GM12878 (cell line): Measurements from ENCODE around the gene NFATC1. TPM values are rescaled to one million over a fixed set of nuclear protein-coding genes. Genes with fewer than 3 reads are reported as not detected.

Source experiments
- ATAC-seq: fragments of 200-7000 bp; cut with Tn5 transposase; 3 replicates; pipeline ENCODE4 v1.9.1; 2020; ENCODE audit warnings: mild to moderate bottlenecking, moderate library complexity
- BruUV-seq: library from RNA; stranded (reverse); fragments of 400-500 nt; replicated peaks from 2 replicates; lab custom pipeline; 2021; lab: Mats Ljungman, UMichigan
- CTCF ChIA-PET: fragments of 300-600 bp; sonication (Branson Sonifier 250); formaldehyde crosslinking; extraction: SDS; loops from one replicate; lab custom pipeline; 2021; ENCODE audit warnings: inconsistent platforms; lab: Yijun Ruan, JAX
- POLR2A ChIA-PET: fragments of 350-600 bp; formaldehyde crosslinking; extraction: SDS; loops from one replicate; lab custom pipeline; 2021; ENCODE audit warnings: inconsistent platforms; lab: Charles Lee
- RAD21 ChIA-PET: fragments of 300-600 bp; sonication (Branson Sonifier 250); formaldehyde crosslinking; loops from one replicate; lab custom pipeline; 2023; ENCODE audit warnings: antibody characterized with exemption; ENCODE audit not compliant: unreplicated experiment; lab: Charles Lee
- SMC1A ChIA-PET: fragments of 300-600 bp; sonication (Branson Sonifier 250); formaldehyde crosslinking; loops from one replicate; lab custom pipeline; 2023; ENCODE audit not compliant: unreplicated experiment, uncharacterized antibody; lab: Charles Lee
- DNase-seq: peaks from one replicate; pipeline ENCODE4 v3.0.0-alpha.2; 2011; ENCODE audit warnings: low read depth, low spot score
- FAIRE-seq: peaks from 3 replicates; lab custom pipeline; 2011; peaks lifted over from hg19 to GRCh38; lab: Jason Lieb, UNC
- H2AFZ ChIP-seq: 2 replicates; pipeline ENCODE4 v1.6.0; 2011; ENCODE audit warnings: low read depth, low read length, control low read depth; ENCODE audit not compliant: control insufficient read depth
- H3K27ac ChIP-seq: 2 replicates; pipeline ENCODE4 v1.5.1; 2011; ENCODE audit warnings: control low read depth; ENCODE audit not compliant: control insufficient read depth, insufficient read depth
- H3K27me3 ChIP-seq, 2 experiments: replicated peaks in 1 of 2; 2 replicates each; pipeline versions ENCODE4 v1.6.0 to v1.6.1; 2011; ENCODE audit warnings: low read length in 1 of 2; ENCODE audit not compliant: control insufficient read depth in 2 of 2, insufficient read depth in 2 of 2
- H3K36me3 ChIP-seq, 2 experiments: 2 replicates each; pipeline ENCODE4 v1.5.1; 2011; ENCODE audit warnings: low read length in 1 of 2; ENCODE audit not compliant: control insufficient read depth in 2 of 2, insufficient read depth in 2 of 2
- H3K4me1 ChIP-seq: 2 replicates; pipeline ENCODE4 v1.6.1; 2011; ENCODE audit warnings: mild to moderate bottlenecking, low read length, moderate library complexity, mixed read lengths; ENCODE audit not compliant: control insufficient read depth, insufficient read depth
- H3K4me2 ChIP-seq: 2 replicates; pipeline ENCODE4 v1.6.0; 2011; ENCODE audit warnings: control low read depth; ENCODE audit not compliant: control insufficient read depth, insufficient read depth
- H3K4me3 ChIP-seq: fragments of 200-600 bp; sonication (generic); 2 replicates; pipeline ENCODE4 v1.5.1; 2016
- H3K79me2 ChIP-seq: 2 replicates; pipeline ENCODE4 v1.6.0; 2011; ENCODE audit warnings: low read length; ENCODE audit not compliant: control insufficient read depth, insufficient read depth
- H3K9ac ChIP-seq: 2 replicates; pipeline ENCODE4 v1.8.0; 2011; ENCODE audit warnings: low read length, control low read depth, mixed read lengths; ENCODE audit not compliant: control insufficient read depth, insufficient read depth
- H3K9me3 ChIP-seq: replicated peaks from 3 replicates; pipeline ENCODE4 v1.5.1; 2011; ENCODE audit warnings: mild to moderate bottlenecking, low read length; ENCODE audit not compliant: control insufficient read depth, insufficient read depth
- H4K20me1 ChIP-seq: 2 replicates; pipeline ENCODE4 v1.6.0; 2011; ENCODE audit not compliant: control insufficient read depth, insufficient read depth
- ATF7 ChIP-seq: fragments of 450-650 bp; IDR thresholded peaks from 2 replicates; pipeline ENCODE4 v1.6.1; 2016; ENCODE audit warnings: low read depth, mild to moderate bottlenecking
- CREB1 ChIP-seq: IDR thresholded peaks from 2 replicates; pipeline ENCODE4 v1.6.1; 2012; ENCODE audit warnings: low read depth, mild to moderate bottlenecking, inconsistent platforms
- CUX1 ChIP-seq: IDR thresholded peaks from 2 replicates; pipeline ENCODE4 v1.6.1; 2012; ENCODE audit warnings: improper control_type of control experiment, low read depth, low read length; ENCODE audit not compliant: insufficient replicate concordance
- ESRRA ChIP-seq: IDR thresholded peaks from 2 replicates; pipeline ENCODE4 v1.6.1; 2012; ENCODE audit warnings: mild to moderate bottlenecking, low read length, improper control_type of control experiment
- ETV6 ChIP-seq, 2 experiments: fragments of 450-650 bp in 1 of 2; IDR thresholded peaks in 1 of 2; conservative IDR thresholded peaks in 1 of 2; 2 replicates each; pipeline ENCODE4 v1.6.1; 2014; ENCODE audit warnings: antibody characterized with exemption in 1 of 2, borderline replicate concordance in 1 of 2, low read depth in 1 of 2, mild to moderate bottlenecking in 1 of 2, moderate library complexity in 1 of 2
- EZH2 ChIP-seq: IDR thresholded peaks from 2 replicates; pipeline ENCODE4 v1.6.1; 2012; ENCODE audit warnings: low read depth, mild to moderate bottlenecking, control low read depth, inconsistent platforms, low read length, borderline replicate concordance; ENCODE audit not compliant: control insufficient read depth
- HSF1 ChIP-seq: fragments of 150-350 bp; IDR thresholded peaks from 2 replicates; pipeline ENCODE4 v1.6.1; 2014; ENCODE audit warnings: mild to moderate bottlenecking, low read depth, low read length
- NKRF ChIP-seq: fragments of 450-650 bp; conservative IDR thresholded peaks from 2 replicates; pipeline ENCODE4 v1.6.1; 2017; ENCODE audit warnings: mild to moderate bottlenecking, moderate library complexity
- NR2C2 ChIP-seq: IDR thresholded peaks from 2 replicates; pipeline ENCODE4 v1.6.1; 2011; ENCODE audit warnings: borderline replicate concordance, low read depth; ENCODE audit not compliant: control insufficient read depth, insufficient read length
- RCOR1 ChIP-seq: conservative IDR thresholded peaks from 2 replicates; pipeline ENCODE4 v1.6.1; 2012; ENCODE audit warnings: low read depth, low read length, improper control_type of control experiment
- RELA ChIP-seq: fragments of 450-650 bp; IDR thresholded peaks from 2 replicates; pipeline ENCODE4 v1.8.0; 2014; ENCODE audit warnings: borderline replicate concordance; ENCODE audit not compliant: partially characterized antibody
- SMAD1 ChIP-seq: fragments of 450-650 bp; IDR thresholded peaks from 2 replicates; pipeline ENCODE4 v1.6.1; 2018; ENCODE audit warnings: mild to moderate bottlenecking, low read depth; ENCODE audit not compliant: partially characterized antibody
- SREBF2 ChIP-seq: IDR thresholded peaks from 2 replicates; pipeline ENCODE4 v1.6.1; 2012; ENCODE audit warnings: mild to moderate bottlenecking, low read length
- STAT3 ChIP-seq: IDR thresholded peaks from 2 replicates; pipeline ENCODE4 v1.6.1; 2011; ENCODE audit warnings: low read depth, low read length, improper control_type of control experiment
- USF2 ChIP-seq: IDR thresholded peaks from 2 replicates; pipeline ENCODE4 v1.6.1; 2011; ENCODE audit warnings: low read depth, low read length, improper control_type of control experiment, borderline replicate concordance
- WGBS: methylation state at CpG from one replicate; pipeline ENCODE4 v1.1.6; 2016; ENCODE audit warnings: low lambda C conversion rate; ENCODE audit not compliant: insufficient replicate concordance, insufficient coverage; ENCODE audit errors: missing lambda C conversion rate; 5-methylcytosine and 5-hydroxymethylcytosine counted together
- in situ Hi-C: fragments of 300-500 bp; cut with MboI; formaldehyde crosslinking; loops from 9 replicates; pipeline ENCODE4 v1.14.3; 2018; ENCODE audit warnings: mixed read lengths
- intact Hi-C: fragments of 100-400 bp; cut with micrococcal nuclease; formaldehyde crosslinking; loops from one replicate; pipeline ENCODE4 v1.14.2; 2022; ENCODE audit not compliant: unreplicated experiment
- polyA plus RNA-seq, 11 experiments: library from polyadenylated mRNA; depleted of rRNA in 4 of 11; unstranded in 6 of 11; stranded (reverse) in 5 of 11; fragments of >200 nt; fragmentation: Nextera tagmentation in 4 of 11; fragmentation: Illumina TruSeq in 1 of 11; extraction: Ambion mirVana in 4 of 11; extraction: Trizol in 1 of 11; gene quantifications; 1 replicate in 1 of 11; 2 replicates in 10 of 11; pipeline versions ENCODE4 v1.2.1 to v1.2.3, GENCODE V29; 2011 to 2016; ENCODE audit warnings: inconsistent platforms in 2 of 11, missing spikeins in 2 of 11, low read depth in 1 of 11
- total RNA-seq, 4 experiments: library from RNA; depleted of rRNA in 3 of 4; stranded (reverse); fragments of >200 nt in 3 of 4; fragmentation: Illumina TruSeq in 1 of 4; extraction: Trizol in 1 of 4; gene quantifications; 2 replicates each; pipeline versions ENCODE4 v1.2.1 to v1.2.3, GENCODE V29; 2013 to 2021

NFATC1 gene
- total and polyA plus RNA-seq, 10 of the 15 experiments (the other 5 are each of a cell fraction or from before 2014, with no cell fraction given) = 0.84 to 20.8 (median 5.1) TPM

GRCh38 chr18:79533591-79533990 lies 137.9 kb downstream of the NFATC1 start:
- Histone ChIP-seq H3K9me3 (no peaks in the 10 kb centered on the region), H3K9ac (no peak overlapping the region), H2AFZ (no peak overlapping the region), H3K27me3 (no peaks in the 10 kb centered on the region), H3K27ac (no peak overlapping the region), H4K20me1 (no peaks in the 10 kb centered on the region), H3K4me3 (no peak overlapping the region), H3K36me3 (no peaks in the 10 kb centered on the region), H3K4me1 (no peaks in the 10 kb centered on the region), H3K79me2 (no peaks in the 10 kb centered on the region), H3K4me2 (no peak overlapping the region)
- no peak for FAIRE-seq
- in situ Hi-C loops = no loop called here
- intact Hi-C loops = no loop called here
- WGBS = 27% methylated on average over 8 of the region's 9 CpGs
- ChIA-PET POLR2A (no interaction called here), SMC1A (no interaction called here), RAD21 (no interaction called here), CTCF (interaction anchor here (0.9 kb wide), 1 partner anchor 110 kb away, joined by 4 read pairs; no protein-coding TSS in a partner anchor)
- no peak for ATAC-seq
- BruUV-seq = no TSS peak
- no peak for DNase-seq
- TF ChIP-seq ATF7 (no peak), SMAD1 (no peak), CREB1 (no peak), NR2C2 (no peak), STAT3 (no peak), EZH2 (no peak), ESRRA (no peak), ETV6 (conservative IDR thresholded peaks at IDR 0.05 in 1 of 2, IDR thresholded peaks at IDR 0.05 in 1 of 2; ENCODE audit: borderline replicate concordance in 1 of 2, low read depth in 1 of 2) (no peak), CUX1 (no peak), RCOR1 (no peak), RELA (no peak), NKRF (no peak), SREBF2 (no peak), HSF1 (no peak), USF2 (no peak)
